Activated CD4-positive, alpha-beta T cell treated with anti-CD3 and anti-CD28 coated beads, Interleukin-2, amount 10 ng/mL, durations not matched to agents 7 days and 5 days (primary cell): ENCODE measurements around the gene LRRC27. TPM values are rescaled to one million over a fixed set of nuclear protein-coding genes. Genes with fewer than 3 reads are reported as not detected.

Experiments used
- CTCF ChIA-PET: fragments of 350-600 bp; sonication (Branson Sonifier 250); formaldehyde crosslinking; loops from one replicate; lab custom pipeline; 2021; ENCODE audit warnings: antibody characterized with exemption; lab: Charles Lee
- POLR2A ChIA-PET: fragments of 350-600 bp; sonication (Branson Sonifier 250); formaldehyde crosslinking; loops from one replicate; lab custom pipeline; 2021; ENCODE audit warnings: antibody characterized with exemption; lab: Charles Lee
- DNase-seq: peaks from one replicate; pipeline ENCODE4 v3.0.0-alpha.2; 2020
- H3K27ac Mint-ChIP-seq: one replicate; pipeline ENCODE4 v1.8.0; 2021; ENCODE audit warnings: mild to moderate bottlenecking, moderate library complexity, mixed read lengths
- H3K27me3 Mint-ChIP-seq: one replicate; pipeline ENCODE4 v1.8.0; 2021; ENCODE audit warnings: mixed read lengths
- H3K36me3 Mint-ChIP-seq: one replicate; pipeline ENCODE4 v1.8.0; 2021; ENCODE audit warnings: low read depth, mixed read lengths
- H3K4me1 Mint-ChIP-seq: one replicate; pipeline ENCODE4 v1.8.0; 2021; ENCODE audit warnings: mixed read lengths
- H3K4me3 Mint-ChIP-seq: one replicate; pipeline ENCODE4 v1.8.0; 2021; ENCODE audit warnings: mild to moderate bottlenecking, moderate library complexity, mixed read lengths
- H3K9me3 Mint-ChIP-seq: one replicate; pipeline ENCODE4 v1.8.0; 2021; ENCODE audit warnings: mixed read lengths
- total RNA-seq, 2 experiments: library from RNA; stranded (reverse); gene quantifications; one replicate each; pipeline ENCODE4 v1.2.3, GENCODE V29; 2021

Gene LRRC27
- total RNA-seq, 2 experiments from 2014 or later = 4.4 to 6.1 TPM

DNA sequence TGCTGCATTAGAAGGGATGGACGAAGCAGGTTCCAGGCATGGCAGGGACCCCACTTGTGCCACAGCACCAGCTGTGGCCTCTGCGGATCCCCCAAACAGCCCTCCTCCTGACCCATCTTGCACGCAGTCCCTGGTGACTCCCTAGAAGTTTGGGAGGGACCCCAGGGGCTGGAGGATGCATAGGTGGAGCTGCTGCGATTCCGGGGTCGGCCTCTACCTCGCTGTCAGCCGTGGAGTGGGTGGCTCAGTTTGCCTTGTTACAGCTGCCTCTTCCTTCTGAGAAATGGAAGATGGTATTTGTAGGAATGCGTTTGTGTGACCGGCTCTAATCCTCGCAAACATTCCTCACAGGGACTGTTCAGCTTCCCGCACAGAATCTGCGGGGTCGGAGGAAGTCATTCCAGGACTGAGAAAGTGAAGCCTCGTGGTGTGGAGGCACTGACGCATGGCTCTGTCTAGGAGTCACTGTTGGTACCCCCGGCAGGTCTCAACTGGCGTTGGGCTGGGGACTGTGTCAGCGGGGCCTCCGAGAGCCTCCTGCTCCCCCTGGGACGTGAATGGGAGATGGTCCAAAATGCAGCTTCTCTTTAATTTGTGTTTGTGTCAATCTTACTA, 82.5 kb downstream of the LRRC27 start:
- DNase-seq = no peak
- Mint-ChIP-seq H3K27me3 (no peaks in the 10 kb centered on the region), H3K36me3 (no peaks in the 10 kb centered on the region), H3K4me3 (no peak overlapping the region), H3K27ac (no peak overlapping the region), H3K4me1 (peaks cover 4% of the 10 kb centered on the region), H3K9me3 (no peaks in the 10 kb centered on the region)
- POLR2A ChIA-PET = no interaction called here
- CTCF ChIA-PET = interaction anchor here (0.9 to 1.1 kb wide), 2 partner anchors 17 to 188 kb away, joined by 3 read pairs; no protein-coding TSS in a partner anchor

GRCh38 chr10:132415255-132415654, 83.3 kb downstream of the LRRC27 start:
- no peaks in the 10 kb centered on the region for H3K27me3 Mint-ChIP-seq
- DNase-seq = no peak
- POLR2A ChIA-PET = no interaction called here
- H3K9me3 Mint-ChIP-seq = no peaks in the 10 kb centered on the region
- H3K27ac Mint-ChIP-seq = peak overlapping the region; percentile 11
- H3K4me1 Mint-ChIP-seq = peaks cover 5% of the 10 kb centered on the region
- no peak overlapping the region for H3K4me3 Mint-ChIP-seq
- H3K36me3 Mint-ChIP-seq = no peaks in the 10 kb centered on the region
- CTCF ChIA-PET = interaction anchor here (0.9 kb wide), 1 partner anchor 189 kb away, joined by 3 read pairs; no protein-coding TSS in a partner anchor

DNA sequence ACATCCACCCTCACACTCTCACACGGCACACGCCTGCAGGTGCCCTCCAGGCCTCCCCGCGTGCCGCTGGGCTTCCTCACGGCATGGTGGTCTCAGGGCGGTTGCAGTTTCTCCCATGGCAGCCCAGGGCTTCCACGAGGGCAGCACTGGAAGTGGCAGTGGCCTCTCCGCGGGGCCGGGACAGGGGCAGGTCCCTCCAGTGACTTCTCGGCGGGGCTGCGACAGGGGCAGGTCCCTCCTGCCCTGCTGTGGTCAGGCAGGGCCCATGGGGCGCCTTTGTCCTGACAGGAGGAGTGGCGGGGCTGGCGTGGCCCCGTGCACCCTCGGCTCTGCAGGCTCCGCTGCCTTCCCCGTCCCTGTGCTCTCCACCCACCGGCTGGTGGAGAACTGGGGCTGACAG, 84.0 kb downstream of the LRRC27 start:
- no peak for DNase-seq
- ChIA-PET POLR2A (no interaction called here), CTCF (no interaction called here)
- Mint-ChIP-seq H3K36me3 (no peaks in the 10 kb centered on the region), H3K4me1 (peaks cover 9% of the 10 kb centered on the region), H3K9me3 (no peaks in the 10 kb centered on the region), H3K27ac (no peak overlapping the region), H3K27me3 (no peaks in the 10 kb centered on the region), H3K4me3 (no peak overlapping the region)

DNA sequence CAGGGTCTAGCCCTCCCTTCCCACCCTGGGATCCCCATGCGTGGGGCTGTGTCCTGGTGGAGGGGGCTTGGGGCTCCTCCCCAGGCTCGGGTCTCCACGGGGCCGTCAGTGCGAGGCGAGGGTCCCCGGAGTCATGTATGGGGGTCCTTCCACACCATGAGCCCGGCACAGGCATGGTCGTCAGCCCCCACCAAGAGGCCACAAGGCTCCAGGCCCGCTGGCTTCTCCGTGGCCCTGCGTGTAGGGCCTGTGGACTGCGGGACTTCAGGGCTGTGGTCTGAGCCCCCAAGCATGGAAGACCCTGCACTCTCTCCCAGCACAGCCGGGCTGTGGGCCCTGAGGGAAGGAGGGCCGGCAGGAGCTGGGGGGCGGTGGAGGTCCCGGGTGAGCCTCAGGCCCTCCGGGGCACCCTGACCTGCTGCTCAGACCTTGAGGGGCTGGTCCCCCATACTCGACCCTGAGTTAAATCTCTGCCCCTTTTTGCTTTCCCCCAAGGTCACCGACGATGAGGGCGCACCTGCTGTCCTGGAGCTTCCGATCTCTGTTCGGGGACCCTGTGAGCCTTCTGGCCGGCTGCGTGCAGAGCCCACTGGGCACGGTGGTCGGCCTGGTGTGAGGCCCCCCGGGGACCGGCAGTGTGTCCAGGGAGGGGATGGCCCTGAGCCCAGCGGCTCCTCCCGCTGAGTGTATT, 84.7 kb downstream of the LRRC27 start:
- no peak for DNase-seq
- POLR2A ChIA-PET = no interaction called here
- H3K4me1 Mint-ChIP-seq = peaks cover 13% of the 10 kb centered on the region
- no peak overlapping the region for H3K27ac Mint-ChIP-seq
- no peak overlapping the region for H3K4me3 Mint-ChIP-seq
- no peaks in the 10 kb centered on the region for H3K9me3 Mint-ChIP-seq
- H3K36me3 Mint-ChIP-seq = no peaks in the 10 kb centered on the region
- CTCF ChIA-PET = interaction anchor here (1.0 kb wide), 1 partner anchor 30 kb away, joined by 3 read pairs; no protein-coding TSS in a partner anchor
- no peaks in the 10 kb centered on the region for H3K27me3 Mint-ChIP-seq

DNA sequence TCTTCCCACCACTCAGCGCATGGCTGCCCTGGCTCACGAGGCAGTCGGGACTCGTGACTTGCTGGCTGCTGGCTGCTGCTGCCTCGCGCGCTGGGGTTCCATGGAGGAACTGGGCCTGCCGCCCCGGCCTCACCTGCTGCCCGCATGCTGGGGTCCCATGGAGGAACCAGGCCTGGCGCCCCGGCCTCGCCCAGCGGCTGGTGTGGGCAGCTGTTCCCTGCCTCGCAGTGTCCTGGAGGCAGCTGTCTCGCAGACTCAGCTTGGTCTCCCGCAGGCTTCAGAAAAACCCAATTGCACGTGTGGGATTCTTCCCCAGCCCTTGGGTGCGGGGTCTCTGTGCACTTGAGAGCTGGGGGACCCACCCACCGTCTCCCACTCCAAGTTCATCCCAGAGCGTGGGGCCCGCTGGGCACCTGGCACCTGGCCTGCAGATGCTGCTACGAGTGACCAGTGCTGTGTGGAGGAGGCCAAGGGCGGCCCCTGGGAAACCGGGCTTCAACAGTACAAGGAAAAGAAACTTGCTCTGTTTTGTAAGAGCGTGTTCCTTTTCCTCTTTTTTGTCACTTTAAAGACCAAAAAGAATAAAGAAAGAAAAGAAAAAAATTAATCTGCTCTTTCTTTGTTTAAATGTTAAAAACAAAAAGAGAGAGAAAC, 85.4 kb downstream of the LRRC27 start:
- H3K4me1 Mint-ChIP-seq = peaks cover 20% of the 10 kb centered on the region
- no peak overlapping the region for H3K4me3 Mint-ChIP-seq
- ChIA-PET CTCF (interaction anchor here (1.0 kb wide), 1 partner anchor 29 kb away, joined by 3 read pairs; no protein-coding TSS in a partner anchor), POLR2A (no interaction called here)
- H3K27me3 Mint-ChIP-seq = no peaks in the 10 kb centered on the region
- H3K27ac Mint-ChIP-seq = no peak overlapping the region
- no peak for DNase-seq
- no peaks in the 10 kb centered on the region for H3K9me3 Mint-ChIP-seq
- no peaks in the 10 kb centered on the region for H3K36me3 Mint-ChIP-seq

DNA sequence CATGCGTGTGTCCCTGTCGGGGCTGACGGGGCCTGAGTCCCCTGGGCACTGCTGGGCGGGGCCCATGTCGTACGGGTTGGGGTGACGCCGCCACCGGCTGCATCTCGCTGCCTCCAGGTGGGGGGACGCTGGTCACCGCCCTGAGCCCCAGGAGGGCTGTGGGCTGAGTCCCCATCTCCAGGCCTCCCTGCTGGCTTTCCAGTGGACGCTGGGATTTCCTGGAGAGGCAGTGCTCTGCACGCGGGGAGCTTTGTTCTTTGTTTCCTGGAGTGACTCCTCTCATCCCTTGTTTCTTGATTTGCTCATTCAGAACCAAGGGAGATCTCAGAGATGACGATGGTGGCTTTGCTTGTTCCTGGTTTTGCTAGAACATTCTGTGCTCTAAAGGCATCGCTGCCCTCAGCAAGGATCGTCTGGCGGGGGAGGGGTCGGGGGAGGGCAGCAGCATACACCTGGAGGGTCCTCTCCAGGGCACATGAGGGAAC, 86.0 kb downstream of the LRRC27 start:
- DNase-seq = no peak
- H3K27me3 Mint-ChIP-seq = no peaks in the 10 kb centered on the region
- H3K27ac Mint-ChIP-seq = no peak overlapping the region
- CTCF ChIA-PET = interaction anchor here (1.1 kb wide), 1 partner anchor 25 kb away, joined by 3 read pairs; no protein-coding TSS in a partner anchor
- H3K36me3 Mint-ChIP-seq = no peaks in the 10 kb centered on the region
- H3K9me3 Mint-ChIP-seq = no peaks in the 10 kb centered on the region
- peaks cover 26% of the 10 kb centered on the region for H3K4me1 Mint-ChIP-seq
- POLR2A ChIA-PET = no interaction called here
- H3K4me3 Mint-ChIP-seq = no peak overlapping the region

DNA sequence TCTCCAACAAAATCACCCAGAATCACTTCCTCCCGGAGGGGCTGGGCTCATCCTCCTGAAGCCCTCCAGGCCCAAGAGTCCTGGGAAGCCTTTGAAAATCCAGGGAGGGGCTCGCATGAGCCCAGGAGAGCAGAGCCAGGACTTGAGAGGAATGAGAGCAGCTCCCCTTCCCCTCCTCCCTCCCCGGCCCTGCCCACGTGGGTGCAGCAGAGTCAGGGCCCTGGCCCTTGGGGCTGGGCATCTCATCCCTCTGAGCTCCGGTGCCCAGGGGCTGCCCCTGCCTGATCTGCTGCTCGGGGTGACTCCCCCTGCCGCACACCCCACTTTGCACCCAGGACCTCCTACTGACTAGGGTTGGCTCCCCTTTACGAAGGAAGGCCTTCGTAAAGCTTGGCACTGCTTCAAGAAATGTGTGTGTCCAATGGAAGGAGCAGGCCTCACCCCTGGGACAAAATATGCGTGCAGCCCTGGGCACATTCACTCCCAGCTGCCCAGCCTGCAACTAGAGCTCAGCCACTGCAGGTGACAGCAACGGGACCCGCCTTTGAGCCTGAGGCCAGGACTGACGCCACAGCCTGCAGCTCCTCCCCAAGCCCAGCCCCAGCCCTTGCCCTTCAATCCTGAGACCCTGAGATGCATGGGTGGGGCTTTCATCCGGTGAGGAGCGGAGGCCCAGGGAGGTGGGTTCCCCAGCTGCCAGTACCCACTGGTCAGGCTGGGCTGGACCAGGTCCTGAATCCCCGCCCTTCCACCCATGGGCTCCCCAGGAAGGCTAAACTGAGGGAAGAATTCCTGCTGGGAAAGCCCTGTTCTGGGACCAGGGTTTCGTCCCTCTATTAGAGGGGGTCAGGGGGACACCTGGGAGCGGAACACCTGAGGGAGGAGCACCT, 86.8 kb downstream of the LRRC27 start:
- no peaks in the 10 kb centered on the region for H3K9me3 Mint-ChIP-seq
- H3K27me3 Mint-ChIP-seq = no peaks in the 10 kb centered on the region
- ChIA-PET POLR2A (no interaction called here), CTCF (interaction anchor here (1.1 to 1.3 kb wide), 2 partner anchors 20 to 25 kb away, joined by 3 read pairs; no protein-coding TSS in a partner anchor)
- peaks cover 33% of the 10 kb centered on the region for H3K4me1 Mint-ChIP-seq
- H3K27ac Mint-ChIP-seq = no peak overlapping the region
- no peak overlapping the region for H3K4me3 Mint-ChIP-seq
- no peak for DNase-seq
- no peaks in the 10 kb centered on the region for H3K36me3 Mint-ChIP-seq

GRCh38 chr10:132419538-132420468, 87.8 kb downstream of the LRRC27 start:
- peaks cover 33% of the 10 kb centered on the region for H3K4me1 Mint-ChIP-seq
- no peaks in the 10 kb centered on the region for H3K27me3 Mint-ChIP-seq
- peak overlapping the region; percentile 36 for H3K27ac Mint-ChIP-seq
- ChIA-PET POLR2A (no interaction called here), CTCF (interaction anchor here (0.8 to 1.3 kb wide), 3 partner anchors 11 to 358 kb away, joined by 3 read pairs; no protein-coding TSS in a partner anchor)
- no peak for DNase-seq
- no peak overlapping the region for H3K4me3 Mint-ChIP-seq
- H3K9me3 Mint-ChIP-seq = no peaks in the 10 kb centered on the region
- no peaks in the 10 kb centered on the region for H3K36me3 Mint-ChIP-seq

- no peak for DNase-seq
- Mint-ChIP-seq H3K36me3 (no peaks in the 10 kb centered on the region), H3K9me3 (no peaks in the 10 kb centered on the region), H3K27ac (no peak overlapping the region), H3K4me1 (peaks cover 33% of the 10 kb centered on the region), H3K4me3 (no peak overlapping the region), H3K27me3 (no peaks in the 10 kb centered on the region)
- CTCF ChIA-PET = interaction anchor here (0.7 to 1.3 kb wide), 5 partner anchors 9 to 26 kb away, joined by 3 to 7 read pairs (median 3); no protein-coding TSS in a partner anchor
- POLR2A ChIA-PET = interaction anchor here (1.3 kb wide), 1 partner anchor 26 kb away, joined by 4 read pairs; no protein-coding TSS in a partner anchor
Observed at GRCh38 chr10:132420469-132420980, 88.5 kb downstream of the LRRC27 start.

GRCh38 chr10:132420981-132421846, 89.2 kb downstream of the LRRC27 start:
- no peaks in the 10 kb centered on the region for H3K36me3 Mint-ChIP-seq
- CTCF ChIA-PET = interaction anchor here (0.7 to 1.1 kb wide), 3 partner anchors 8 to 26 kb away, joined by 3 to 7 read pairs (median 5); no protein-coding TSS in a partner anchor
- peak overlapping the region; percentile 81 for H3K27ac Mint-ChIP-seq
- H3K27me3 Mint-ChIP-seq = no peaks in the 10 kb centered on the region
- POLR2A ChIA-PET = interaction anchor here (0.6 to 1.3 kb wide), 2 partner anchors 9 to 26 kb away, joined by 3 to 4 read pairs; no protein-coding TSS in a partner anchor
- peaks cover 33% of the 10 kb centered on the region for H3K4me1 Mint-ChIP-seq
- peak; percentile 24 for DNase-seq
- H3K9me3 Mint-ChIP-seq = no peaks in the 10 kb centered on the region
- H3K4me3 Mint-ChIP-seq = no peak overlapping the region
